ENCODE measurements around the gene PRKCB.

The PRKCB gene

DNA sequence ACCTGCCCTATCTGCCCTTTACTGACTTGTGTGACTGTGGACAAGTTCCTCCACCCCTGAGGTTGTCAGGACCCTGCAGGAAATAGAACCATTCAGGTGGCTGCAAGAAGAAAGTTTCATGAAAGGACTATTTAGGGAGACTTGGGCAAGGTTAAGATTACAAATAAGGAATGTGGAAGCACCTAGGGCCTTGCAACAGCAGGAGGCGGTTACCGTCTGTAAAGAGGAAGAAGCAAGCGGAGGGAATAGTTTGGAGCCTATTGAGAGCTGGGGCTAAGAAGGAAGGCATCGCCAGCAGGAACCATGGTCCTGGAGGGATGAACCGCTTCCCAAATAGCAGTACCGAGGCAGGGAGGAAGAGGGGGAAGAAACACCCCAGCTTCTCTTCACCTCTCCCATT is 132.4 kb downstream of the PRKCB start:
- no peak for DNase-seq (ENCODE audit: low read depth)
- TF ChIP-seq, protein P1, sequence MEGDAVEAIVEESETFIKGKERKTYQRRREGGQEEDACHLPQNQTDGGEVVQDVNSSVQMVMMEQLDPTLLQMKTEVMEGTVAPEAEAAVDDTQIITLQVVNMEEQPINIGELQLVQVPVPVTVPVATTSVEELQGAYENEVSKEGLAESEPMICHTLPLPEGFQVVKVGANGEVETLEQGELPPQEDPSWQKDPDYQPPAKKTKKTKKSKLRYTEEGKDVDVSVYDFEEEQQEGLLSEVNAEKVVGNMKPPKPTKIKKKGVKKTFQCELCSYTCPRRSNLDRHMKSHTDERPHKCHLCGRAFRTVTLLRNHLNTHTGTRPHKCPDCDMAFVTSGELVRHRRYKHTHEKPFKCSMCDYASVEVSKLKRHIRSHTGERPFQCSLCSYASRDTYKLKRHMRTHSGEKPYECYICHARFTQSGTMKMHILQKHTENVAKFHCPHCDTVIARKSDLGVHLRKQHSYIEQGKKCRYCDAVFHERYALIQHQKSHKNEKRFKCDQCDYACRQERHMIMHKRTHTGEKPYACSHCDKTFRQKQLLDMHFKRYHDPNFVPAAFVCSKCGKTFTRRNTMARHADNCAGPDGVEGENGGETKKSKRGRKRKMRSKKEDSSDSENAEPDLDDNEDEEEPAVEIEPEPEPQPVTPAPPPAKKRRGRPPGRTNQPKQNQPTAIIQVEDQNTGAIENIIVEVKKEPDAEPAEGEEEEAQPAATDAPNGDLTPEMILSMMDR (IDR thresholded peaks at IDR 0.05; ENCODE audit: control insufficient read depth, extremely low read depth, insufficient read depth): no peak
- no peak overlapping the region for H3K4me3 ChIP-seq (ENCODE audit: low read depth, low read length)

DNA sequence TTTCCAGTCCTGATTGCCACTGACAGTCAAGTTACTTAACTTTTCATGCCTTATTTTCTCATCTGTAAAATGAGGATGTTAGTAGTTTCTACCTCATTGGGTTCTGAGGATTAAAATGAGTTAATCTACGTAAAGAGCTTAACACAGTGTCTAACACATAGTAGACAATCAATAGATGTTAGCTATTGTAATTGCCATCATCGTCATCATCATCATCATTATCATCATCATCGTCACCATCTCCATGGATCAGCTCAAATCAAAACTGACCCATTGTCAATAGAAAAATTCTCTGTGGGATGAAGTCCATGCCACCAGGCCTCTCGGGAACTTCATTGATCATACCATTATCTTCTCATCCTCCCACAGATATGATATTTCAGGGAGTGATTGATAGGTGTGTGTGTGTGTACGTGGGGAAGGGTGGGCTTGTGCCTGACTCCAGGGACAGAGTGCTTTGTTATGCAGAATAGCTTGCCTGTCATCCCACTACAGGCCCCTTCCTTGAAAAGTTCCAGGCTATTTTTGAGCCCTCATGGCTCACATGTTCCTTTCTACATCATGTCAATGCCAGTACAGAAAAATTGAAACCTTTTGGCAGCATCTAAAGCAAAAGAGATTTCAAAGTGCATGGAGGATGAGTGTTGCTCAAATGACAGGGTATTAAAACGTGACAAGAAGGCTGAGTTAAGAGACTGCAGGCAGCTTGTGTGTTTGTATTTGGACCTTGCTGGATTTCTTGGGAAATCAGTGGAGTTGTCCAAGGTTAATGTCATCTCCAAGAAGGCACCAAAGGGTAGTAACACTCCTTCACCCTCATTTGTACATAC is 133.9 kb downstream of the PRKCB start:
- no peak overlapping the region for H3K4me3 ChIP-seq (ENCODE audit: low read depth, low read length)
- TF ChIP-seq, protein P1 (IDR thresholded peaks at IDR 0.05; ENCODE audit: control insufficient read depth, extremely low read depth, insufficient read depth): no peak
- no peak for DNase-seq (ENCODE audit: low read depth)

DNA sequence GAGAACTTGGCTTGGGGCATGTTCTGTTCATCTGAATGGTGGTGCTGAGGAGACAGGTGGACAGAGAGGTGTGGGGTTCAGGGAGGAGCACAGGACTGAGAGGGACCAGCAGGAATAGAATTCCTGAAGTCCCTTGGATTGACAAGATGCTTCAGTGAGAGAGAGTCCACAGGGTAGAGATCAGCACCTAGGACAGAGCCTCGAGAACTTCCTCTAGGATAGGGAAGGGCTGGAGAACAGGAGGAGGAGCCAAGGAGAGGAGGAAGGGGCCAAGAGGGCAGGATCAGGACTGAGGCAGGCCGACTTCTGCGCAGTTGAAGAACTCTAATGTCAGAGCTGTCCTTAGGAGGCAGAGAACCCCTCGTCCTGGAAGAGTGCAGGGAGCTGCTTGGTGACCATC is 138.4 kb downstream of the PRKCB start:
- TF ChIP-seq, protein P1 (IDR thresholded peaks at IDR 0.05; ENCODE audit: control insufficient read depth, extremely low read depth, insufficient read depth): no peak
- peak; percentile 2 for DNase-seq (ENCODE audit: low read depth)
- H3K4me3 ChIP-seq (ENCODE audit: low read depth, low read length): no peak overlapping the region

DNA sequence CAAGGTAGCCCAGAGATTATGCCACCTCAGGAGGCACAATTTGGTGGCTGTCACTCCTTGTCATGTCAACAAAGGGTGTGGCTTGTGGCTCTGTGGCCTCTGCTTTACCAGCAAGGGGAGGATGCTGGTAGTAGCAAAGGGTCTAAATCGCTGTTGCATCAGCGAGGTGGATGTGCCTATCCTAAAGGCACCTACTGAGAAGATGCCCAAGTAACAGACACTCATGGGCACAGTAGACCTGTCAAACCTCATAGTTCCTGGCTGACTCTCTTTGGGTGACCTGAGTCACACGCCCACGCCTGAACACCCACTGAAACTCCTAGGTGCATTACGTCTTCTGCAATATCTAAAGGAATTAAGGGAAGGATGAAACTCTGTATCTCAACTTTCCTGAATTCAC is 139.5 kb downstream of the PRKCB start:
- no peak overlapping the region for H3K4me3 ChIP-seq (ENCODE audit: low read depth, low read length)
- TF ChIP-seq, protein P1 (IDR thresholded peaks at IDR 0.05; ENCODE audit: control insufficient read depth, extremely low read depth, insufficient read depth): no peak
- DNase-seq (ENCODE audit: low read depth): no peak

DNA sequence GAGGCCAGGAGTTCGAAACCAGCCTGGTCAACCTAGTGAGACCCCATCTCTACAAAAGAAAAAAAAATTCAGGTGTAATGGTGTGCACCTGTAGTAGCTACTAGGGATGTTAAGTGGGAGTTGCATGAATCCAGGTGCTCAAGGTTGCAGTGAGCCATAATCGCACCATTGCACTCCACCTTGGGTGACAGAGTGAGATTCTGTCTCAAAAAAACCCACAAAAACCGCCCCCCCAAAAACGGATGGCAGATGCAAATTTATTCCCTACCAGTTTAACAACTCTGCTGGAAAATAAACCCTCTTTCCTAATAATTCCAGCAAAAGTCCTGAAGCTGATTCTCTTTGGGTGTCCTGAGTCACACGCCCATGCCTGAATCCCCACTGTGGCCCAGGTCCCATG is 140.3 kb downstream of the PRKCB start:
- DNase-seq (ENCODE audit: low read depth): no peak
- no peak overlapping the region for H3K4me3 ChIP-seq (ENCODE audit: low read depth, low read length)

DNA sequence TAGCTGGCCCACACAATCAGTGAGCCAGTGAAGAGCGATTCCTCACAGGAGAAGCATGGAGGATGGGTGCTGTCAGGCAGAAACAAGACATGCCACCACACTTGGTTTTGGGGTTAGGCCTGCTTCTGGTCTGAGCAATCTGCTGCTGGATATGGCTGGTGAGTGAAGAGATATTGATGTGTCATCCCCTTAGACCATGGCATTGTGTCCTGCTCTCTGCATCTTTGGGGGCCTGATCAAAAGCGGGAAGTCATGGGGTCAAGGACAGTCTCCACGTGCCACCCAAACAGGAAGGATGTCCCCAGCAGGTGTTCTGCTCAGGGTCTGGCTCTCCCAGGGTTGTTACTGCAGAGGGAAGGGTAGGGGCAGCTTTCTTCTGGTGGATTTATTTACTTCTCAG is 140.7 kb downstream of the PRKCB start:
- H3K4me3 ChIP-seq (ENCODE audit: low read depth, low read length): no peak overlapping the region
- TF ChIP-seq, protein P1 (IDR thresholded peaks at IDR 0.05; ENCODE audit: control insufficient read depth, extremely low read depth, insufficient read depth): no peak
- no peak for DNase-seq (ENCODE audit: low read depth)

More for the DNA sequence above, 140.3 kb downstream of the PRKCB start:
- TF ChIP-seq, protein P1 (IDR thresholded peaks at IDR 0.05; ENCODE audit: control insufficient read depth, extremely low read depth, insufficient read depth): no peak

DNA sequence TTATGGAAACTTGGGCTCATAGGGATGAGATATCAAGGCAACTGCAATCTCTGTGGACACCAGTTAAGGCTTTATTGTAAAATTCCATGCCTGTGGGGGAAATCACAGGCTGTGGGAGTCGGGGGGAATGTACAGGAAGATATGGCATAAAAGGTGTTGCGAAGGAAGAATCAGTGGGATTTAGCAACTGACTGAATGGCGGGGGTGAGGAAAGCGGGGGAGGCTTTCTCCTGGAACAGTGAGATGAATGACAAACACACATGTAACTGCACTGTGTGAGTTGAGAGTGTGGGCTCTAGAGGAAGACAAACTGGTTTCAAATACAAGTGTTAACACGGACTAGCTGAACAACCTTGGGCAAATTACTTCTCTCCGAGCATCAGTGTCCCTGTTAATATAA is 143.7 kb downstream of the PRKCB start:
- TF ChIP-seq, protein P1 (IDR thresholded peaks at IDR 0.05; ENCODE audit: control insufficient read depth, extremely low read depth, insufficient read depth): no peak
- no peak overlapping the region for H3K4me3 ChIP-seq (ENCODE audit: low read depth, low read length)
- DNase-seq (ENCODE audit: low read depth): no peak

Measured in LNCaP clone FGC (cell line).